ENCODE measurements around the gene TMEM250.

The TMEM250 gene, protein sequence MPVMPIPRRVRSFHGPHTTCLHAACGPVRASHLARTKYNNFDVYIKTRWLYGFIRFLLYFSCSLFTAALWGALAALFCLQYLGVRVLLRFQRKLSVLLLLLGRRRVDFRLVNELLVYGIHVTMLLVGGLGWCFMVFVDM

DNA sequence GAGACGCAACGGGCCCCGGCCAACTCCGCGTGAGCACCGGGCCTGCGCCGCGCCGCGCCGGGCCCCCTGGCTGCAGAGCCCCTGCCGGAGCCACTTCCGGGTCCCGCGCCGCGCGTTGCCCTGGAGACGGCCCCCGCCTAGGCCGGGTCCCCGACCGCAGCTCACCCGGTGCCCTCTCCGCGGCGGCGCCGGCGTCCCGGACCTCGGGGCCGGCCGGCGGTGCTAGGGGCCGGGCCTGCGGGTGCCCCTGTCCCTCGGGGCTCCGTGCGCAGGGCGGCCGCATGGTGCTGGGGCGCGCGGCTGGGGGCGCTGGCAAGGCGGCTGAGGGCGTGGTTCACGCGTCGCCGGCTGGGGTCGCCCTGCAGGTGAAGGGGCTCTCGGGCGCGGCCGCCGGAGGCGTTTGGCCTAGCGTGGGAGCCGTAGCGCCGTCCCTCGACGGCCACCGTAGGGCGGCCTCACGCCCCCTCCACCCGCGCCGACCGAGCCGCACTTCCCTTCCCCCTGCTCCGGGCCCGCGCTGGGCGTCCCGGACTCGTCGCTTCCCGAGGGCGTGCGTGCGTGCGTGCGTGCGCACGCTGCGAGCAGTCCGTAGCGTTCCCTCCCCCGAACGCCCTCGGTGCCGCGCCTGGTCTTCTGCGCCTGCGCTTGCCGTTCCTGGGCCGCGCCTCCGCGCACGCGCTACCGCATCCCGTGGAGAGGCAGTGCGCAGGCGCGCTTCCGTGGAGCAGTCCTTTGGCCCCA, at the start of gene TMEM250:
TMEM250 (minus strand) TSS at position 556 of the 741 bp plus-strand sequence. CDS start 1,975 bp downstream, outside the sequence.
- TF ChIP-seq, protein P1, sequence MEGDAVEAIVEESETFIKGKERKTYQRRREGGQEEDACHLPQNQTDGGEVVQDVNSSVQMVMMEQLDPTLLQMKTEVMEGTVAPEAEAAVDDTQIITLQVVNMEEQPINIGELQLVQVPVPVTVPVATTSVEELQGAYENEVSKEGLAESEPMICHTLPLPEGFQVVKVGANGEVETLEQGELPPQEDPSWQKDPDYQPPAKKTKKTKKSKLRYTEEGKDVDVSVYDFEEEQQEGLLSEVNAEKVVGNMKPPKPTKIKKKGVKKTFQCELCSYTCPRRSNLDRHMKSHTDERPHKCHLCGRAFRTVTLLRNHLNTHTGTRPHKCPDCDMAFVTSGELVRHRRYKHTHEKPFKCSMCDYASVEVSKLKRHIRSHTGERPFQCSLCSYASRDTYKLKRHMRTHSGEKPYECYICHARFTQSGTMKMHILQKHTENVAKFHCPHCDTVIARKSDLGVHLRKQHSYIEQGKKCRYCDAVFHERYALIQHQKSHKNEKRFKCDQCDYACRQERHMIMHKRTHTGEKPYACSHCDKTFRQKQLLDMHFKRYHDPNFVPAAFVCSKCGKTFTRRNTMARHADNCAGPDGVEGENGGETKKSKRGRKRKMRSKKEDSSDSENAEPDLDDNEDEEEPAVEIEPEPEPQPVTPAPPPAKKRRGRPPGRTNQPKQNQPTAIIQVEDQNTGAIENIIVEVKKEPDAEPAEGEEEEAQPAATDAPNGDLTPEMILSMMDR (IDR thresholded peaks at IDR 0.05; ENCODE audit: insufficient read depth, low read length, poor library complexity, severe bottlenecking): no peak

DNA sequence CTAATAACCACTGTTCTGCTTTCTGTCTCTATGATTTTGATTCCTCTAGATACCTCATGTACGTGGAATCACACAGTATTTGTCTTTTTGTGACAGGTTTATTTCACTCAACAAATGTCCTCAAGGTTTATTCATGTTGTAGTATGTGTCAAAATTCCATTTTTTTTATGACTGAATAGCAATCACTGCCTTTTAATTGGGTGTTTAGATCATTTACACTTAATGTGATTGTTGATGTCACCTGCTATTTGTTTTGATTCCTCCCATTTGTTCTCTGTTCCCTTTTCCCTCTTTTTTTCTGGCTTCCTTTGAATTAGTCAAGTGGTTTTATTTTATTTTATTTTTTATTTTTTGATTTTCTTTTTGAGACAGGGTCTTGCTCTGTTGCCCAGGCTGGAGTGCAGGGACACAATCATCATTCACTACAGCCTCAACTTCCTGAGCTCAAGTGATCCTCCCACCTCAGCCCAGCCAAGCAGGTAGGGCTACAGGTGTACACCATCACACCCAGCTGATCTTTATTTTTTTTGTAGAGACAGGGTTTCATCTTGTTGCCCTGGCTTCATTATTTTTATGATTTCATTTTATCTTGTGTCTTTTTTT, 44.7 kb upstream of the TMEM250 start:
- no peak for DNase-seq (ENCODE audit: extremely low read depth, insufficient read length)
- no peak overlapping the region for H3K4me3 ChIP-seq (replicated peaks; ENCODE audit: low read depth, low read length)
- H3K36me3 ChIP-seq (ENCODE audit: control insufficient read depth, insufficient read depth, low read length): no peaks in the 10 kb centered on the region
- TF ChIP-seq, protein P1 (IDR thresholded peaks at IDR 0.05; ENCODE audit: insufficient read depth, low read length, poor library complexity, severe bottlenecking): no peak
- H3K27me3 ChIP-seq (replicated peaks; ENCODE audit: control insufficient read depth, insufficient read depth, low read length): no peaks in the 10 kb centered on the region; the same call in 1 of the 2 replicates

More for the DNA sequence above, at the start of gene TMEM250:
- Histone ChIP-seq H3K36me3 (ENCODE audit: control insufficient read depth, insufficient read depth, low read length) (peaks cover 2% of the 10 kb centered on the region), H3K27me3 (replicated peaks; ENCODE audit: control insufficient read depth, insufficient read depth, low read length) (no peaks in the 10 kb centered on the region), H3K4me3 (replicated peaks; ENCODE audit: low read depth, low read length) (peak within 1 kb of the TSS; percentile 83)
- DNase-seq (ENCODE audit: extremely low read depth, insufficient read length): peak; percentile 99

DNA sequence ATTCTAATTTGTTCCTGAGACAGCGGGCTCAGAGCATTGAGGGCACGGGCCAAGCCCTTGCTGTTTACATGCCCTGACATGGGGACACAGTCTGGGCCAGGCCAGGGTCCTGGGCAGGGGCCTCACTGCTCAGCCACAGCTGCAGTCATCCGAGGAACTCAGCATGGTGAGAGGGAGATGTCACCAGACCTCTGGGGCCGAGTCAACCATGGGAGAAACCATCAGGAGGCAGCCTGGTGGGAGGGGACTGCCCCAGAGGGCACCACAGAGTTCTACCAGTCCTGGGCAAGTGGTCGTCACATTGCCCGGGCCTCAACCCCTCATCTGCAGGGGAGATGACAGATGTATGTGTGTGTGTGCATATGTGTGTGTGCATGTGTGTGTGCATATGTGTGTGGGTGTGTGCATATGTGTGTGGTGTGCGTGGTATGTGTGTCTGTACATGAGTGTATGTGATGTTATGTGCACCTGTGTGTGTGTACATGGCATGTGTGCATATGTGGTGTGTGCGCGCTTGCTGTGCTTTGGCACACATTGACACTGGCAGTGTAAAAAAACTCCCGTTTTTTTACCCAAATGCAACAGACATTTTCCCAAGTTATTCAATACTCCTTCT, 42.4 kb upstream of the TMEM250 start:
- no peak for DNase-seq (ENCODE audit: extremely low read depth, insufficient read length)
- no peaks in the 10 kb centered on the region for H3K36me3 ChIP-seq (ENCODE audit: control insufficient read depth, insufficient read depth, low read length)
- no peaks in the 10 kb centered on the region; the same call in 1 of the 2 replicates for H3K27me3 ChIP-seq (replicated peaks; ENCODE audit: control insufficient read depth, insufficient read depth, low read length)
- TF ChIP-seq, protein P1 (IDR thresholded peaks at IDR 0.05; ENCODE audit: insufficient read depth, low read length, poor library complexity, severe bottlenecking): no peak
- H3K4me3 ChIP-seq (replicated peaks; ENCODE audit: low read depth, low read length): no peak overlapping the region

DNA sequence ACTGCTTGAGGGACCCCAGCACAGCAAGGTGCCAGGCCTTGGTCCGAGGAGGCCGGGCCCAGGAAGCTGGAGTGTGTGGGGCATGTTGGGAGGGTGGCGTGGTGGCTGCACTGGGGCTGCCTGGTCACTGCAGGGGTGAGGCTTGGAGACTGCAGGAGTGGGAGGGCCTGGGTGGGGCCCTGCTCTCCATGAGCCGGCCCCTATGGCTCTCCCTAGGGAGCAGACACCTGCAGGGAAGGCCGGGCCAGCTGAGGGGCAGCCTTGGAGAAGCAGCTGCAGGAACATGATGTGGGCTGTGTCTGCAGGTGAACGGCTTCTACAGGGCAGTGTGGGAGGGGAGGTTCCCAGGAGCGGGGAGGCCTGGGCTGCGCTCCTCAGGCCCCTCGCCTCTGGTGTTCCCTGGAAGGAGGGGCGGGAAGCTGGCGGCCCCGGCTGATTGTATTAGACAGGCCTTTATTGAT, 41.7 kb upstream of the TMEM250 start:
- Histone ChIP-seq H3K27me3 (replicated peaks; ENCODE audit: control insufficient read depth, insufficient read depth, low read length) (no peaks in the 10 kb centered on the region; the same call in 1 of the 2 replicates), H3K36me3 (ENCODE audit: control insufficient read depth, insufficient read depth, low read length) (no peaks in the 10 kb centered on the region), H3K4me3 (replicated peaks; ENCODE audit: low read depth, low read length) (no peak overlapping the region)
- no peak for DNase-seq (ENCODE audit: extremely low read depth, insufficient read length)
- TF ChIP-seq, protein P1 (IDR thresholded peaks at IDR 0.05; ENCODE audit: insufficient read depth, low read length, poor library complexity, severe bottlenecking): no peak

DNA sequence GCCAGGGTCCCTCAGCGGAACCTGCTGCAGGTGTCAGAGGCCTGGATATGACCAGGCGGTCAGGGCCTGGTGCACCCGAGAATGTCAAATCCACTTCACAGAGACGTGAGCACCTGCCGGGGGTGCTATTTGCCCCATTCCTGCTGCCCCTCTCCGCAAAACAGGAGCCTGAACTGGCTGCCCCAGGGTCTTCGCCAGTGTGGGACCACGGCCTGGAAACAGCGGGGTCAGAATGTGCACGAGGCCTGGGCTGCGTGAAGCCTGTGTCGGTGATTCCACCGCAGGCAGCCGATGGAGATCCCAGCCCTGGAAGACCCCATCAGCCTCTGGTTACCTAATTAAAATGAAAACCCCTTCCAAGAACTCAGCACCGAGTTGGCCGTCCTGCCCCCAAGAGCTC, 41.2 kb upstream of the TMEM250 start:
- TF ChIP-seq, protein P1 (IDR thresholded peaks at IDR 0.05; ENCODE audit: insufficient read depth, low read length, poor library complexity, severe bottlenecking): no peak
- DNase-seq (ENCODE audit: extremely low read depth, insufficient read length): no peak
- Histone ChIP-seq H3K27me3 (replicated peaks; ENCODE audit: control insufficient read depth, insufficient read depth, low read length) (no peaks in the 10 kb centered on the region; the same call in 1 of the 2 replicates), H3K4me3 (replicated peaks; ENCODE audit: low read depth, low read length) (no peak overlapping the region), H3K36me3 (ENCODE audit: control insufficient read depth, insufficient read depth, low read length) (no peaks in the 10 kb centered on the region)
